UCSD-AML1 (cell line): ENCODE results near the gene RETREG3.

ENCODE experiments used
- DNase-seq: peaks from one replicate; lab custom pipeline; 2025; ENCODE audit not compliant: unreplicated experiment; lab: John Stamatoyannopoulos, UW

Gene RETREG3

GRCh38 chr17:42573095-42573494 is 36.1 kb downstream of the RETREG3 start:
- peak; percentile 27 for DNase-seq

GRCh38 chr17:42571435-42572225 is 37.5 kb downstream of the RETREG3 start:
- DNase-seq: no peak

DNA sequence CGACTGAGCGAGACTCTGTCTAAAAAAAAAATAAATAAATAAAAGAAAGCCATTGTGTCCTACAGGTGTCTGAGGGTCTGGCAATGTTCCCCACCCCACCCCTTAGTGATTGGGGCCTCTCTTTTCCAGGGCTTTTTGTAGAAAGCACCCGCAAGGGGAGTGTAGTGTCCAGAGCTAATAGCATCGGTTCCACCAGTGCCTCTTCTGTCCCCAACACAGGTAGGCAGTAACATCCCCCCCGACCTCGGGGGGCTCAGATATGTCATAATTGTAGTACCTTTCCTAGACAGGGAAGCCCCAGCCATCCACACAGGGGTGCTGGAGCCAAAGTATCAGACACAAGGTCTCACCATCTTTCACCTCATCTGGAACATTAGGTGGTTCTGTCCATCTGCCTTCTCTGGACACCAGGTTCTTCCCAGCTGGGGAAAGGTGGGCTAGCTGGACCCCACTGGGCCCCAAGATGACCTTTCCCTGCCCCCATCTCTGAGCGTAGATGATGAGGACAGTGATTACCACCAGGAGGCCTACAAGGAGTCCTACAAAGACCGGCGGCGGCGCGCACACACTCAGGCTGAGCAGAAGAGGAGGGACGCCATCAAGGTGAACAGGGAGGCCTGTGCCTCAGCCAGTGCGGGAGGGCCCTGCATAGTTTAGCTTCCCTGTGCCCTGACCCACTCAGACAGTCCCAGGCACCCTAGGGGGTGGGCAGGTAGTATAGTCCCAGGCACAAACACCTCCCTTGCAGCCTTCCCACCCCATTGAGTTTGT is 40.6 kb downstream of the RETREG3 start:
- DNase-seq: no peak

GRCh38 chr17:42566883-42567573 is 42.1 kb downstream of the RETREG3 start, which contains the start of gene MLX:
TSS of gene MLX (plus strand) at chr17:42567100. CDS start at chr17:42567125, 25 bp downstream.
- peak; percentile 94 for DNase-seq

- DNase-seq: no peak
Measured at GRCh38 chr17:42566215-42566882, 42.8 kb downstream of the RETREG3 start.

DNA sequence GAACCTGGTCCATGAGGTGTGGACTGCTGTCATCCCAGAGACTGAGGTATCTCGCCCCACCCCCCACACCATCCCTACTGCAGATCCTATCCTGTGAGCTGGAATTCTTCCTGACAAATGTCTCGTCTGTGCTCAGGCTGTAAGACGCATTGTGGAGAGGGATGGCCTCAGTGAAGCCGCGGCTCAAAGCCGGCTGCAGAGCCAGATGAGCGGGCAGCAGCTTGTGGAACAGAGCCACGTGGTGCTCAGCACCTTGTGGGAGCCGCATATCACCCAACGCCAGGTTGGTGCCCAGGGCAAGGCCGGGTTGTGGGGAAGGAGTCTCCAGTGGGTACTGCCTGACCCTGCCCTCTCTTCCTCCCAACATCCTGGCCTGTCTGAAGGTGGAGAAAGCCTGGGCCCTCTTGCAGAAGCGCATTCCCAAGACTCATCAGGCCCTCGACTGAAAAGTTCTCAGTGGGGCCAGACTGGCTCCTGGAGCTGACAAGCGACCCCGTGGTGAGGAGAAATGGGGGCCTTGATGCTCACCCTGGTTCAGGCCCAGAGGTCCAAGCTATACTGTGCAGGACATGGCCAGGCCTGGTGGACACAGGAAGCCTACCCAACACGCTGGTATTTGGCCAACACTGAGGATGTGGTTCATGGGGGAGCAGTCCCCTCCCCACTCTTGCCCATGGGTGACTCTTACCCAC is 43.5 kb downstream of the RETREG3 start:
- DNase-seq: no peak

DNA sequence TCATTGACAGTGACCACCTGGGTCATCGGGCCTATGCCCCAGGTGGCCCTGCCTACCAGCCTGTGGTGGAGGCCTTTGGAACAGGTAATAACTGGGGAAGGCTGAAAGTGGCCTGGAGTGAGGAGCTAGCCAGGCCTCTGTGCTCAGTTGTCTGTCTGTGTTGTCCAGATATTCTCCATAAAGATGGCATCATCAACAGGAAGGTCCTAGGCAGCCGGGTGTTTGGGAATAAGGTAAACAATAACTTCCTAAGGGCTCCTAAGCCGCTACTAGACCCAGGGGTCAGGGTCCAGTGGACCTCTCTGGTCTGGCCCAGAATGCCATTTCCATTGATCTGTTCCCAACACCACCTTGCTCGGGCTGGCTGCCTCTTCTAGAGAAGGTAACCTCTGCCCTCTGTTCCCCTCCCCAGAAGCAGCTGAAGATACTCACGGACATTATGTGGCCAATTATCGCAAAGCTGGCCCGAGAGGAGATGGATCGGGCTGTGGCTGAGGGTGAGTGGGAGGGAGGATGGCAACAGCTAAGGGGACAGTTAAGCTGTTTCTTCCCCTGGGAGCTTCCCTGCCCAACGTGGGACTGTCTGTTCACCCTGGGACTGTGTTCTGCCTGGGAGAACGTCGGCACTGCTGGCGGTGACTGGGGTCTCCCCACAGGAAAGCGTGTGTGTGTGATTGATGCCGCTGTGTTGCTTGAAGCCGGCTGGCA is 44.2 kb downstream of the RETREG3 start:
- DNase-seq: no peak

DNA sequence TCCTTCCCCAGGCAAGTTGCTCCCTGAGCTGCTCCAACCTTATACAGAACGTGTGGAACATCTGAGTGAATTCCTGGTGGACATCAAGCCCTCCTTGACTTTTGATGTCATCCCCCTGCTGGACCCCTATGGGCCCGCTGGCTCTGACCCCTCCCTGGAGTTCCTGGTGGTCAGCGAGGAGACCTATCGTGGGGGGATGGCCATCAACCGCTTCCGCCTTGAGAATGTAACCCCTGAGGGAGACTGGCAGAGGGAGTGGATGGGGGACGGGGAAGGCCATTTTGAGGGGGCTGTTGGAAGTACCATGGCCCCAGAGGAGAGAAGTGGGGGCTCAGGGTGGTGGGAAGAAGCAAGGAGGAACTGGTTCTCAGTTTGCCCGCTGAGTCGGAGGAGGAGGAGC is 45.2 kb downstream of the RETREG3 start:
- DNase-seq: no peak

- DNase-seq: no peak
Measured at GRCh38 chr17:42563543-42563942, 45.6 kb downstream of the RETREG3 start.

DNA sequence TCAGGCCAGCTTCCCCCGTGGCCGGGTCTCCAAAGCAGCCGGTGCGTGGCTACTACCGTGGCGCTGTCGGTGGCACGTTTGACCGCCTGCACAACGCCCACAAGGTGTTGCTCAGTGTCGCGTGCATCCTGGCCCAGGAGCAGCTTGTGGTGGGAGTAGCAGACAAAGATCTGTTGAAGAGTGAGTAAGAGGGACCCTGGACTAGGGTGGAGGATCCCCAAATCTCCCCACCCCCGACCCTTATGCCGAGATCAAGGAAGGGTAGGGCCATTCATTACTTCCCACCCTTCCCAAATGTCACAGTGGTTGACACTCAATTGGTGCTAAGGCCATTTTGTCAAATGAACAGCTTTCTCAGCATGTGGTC is 46.0 kb downstream of the RETREG3 start:
- DNase-seq: no peak

DNA sequence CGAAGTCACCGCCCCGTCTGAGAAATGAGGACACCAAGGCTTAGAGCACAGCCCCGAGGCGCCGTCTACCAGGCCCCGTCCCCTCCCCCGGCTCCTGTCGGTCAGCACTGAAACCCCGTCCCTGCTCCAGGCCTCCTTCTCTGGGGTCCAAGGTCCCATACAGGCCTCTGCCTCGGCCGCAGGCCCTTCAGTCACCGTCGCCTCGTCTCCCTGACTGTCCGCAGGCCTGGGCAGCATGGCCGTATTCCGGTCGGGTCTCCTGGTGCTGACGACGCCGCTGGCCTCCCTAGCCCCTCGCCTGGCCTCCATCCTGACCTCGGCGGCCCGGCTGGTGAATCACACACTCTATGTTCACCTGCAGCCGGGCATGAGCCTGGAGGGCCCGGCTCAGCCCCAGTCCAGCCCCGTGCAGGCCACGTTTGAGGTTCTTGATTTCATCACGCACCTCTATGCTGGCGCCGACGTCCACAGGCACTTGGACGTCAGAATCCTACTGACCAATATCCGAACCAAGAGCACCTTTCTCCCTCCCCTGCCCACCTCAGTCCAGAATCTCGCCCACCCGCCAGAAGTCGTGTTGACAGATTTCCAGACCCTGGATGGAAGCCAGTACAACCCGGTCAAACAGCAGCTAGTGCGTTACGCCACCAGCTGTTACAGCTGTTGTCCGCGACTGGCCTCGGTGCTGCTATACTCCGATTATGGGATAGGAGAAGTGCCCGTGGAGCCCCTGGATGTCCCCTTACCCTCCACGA is 46.6 kb downstream of the RETREG3 start:
- DNase-seq: no peak

DNA sequence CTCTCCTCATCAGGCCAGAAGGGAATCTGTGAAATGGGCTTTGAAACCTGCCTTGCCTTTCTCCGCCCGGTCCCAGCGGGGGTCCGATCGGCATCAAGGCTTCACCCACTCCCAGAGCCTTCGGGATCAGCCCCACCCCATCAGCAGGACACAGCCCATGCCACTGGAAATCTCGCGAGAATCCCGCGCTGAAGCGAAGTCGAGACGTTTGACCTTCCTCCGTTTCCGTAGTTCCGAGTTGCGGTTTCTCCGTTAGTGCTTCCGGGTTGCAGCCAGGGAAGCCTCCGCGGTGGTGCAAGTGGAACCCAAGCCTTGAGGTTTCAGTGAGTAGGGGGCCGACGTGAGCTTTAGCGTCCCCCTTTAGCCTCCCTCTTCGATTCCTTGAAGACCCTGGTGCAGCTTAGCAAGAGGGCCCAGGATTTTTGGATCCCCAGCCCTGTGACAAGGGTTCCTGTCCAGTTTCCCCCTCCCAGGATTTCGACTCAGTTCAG is 47.2 kb downstream of the RETREG3 start, which contains the start of gene COASY:
COASY (plus strand) TSS at position 252 of the 491 bp plus-strand sequence. CDS start 475 bp downstream, outside the sequence.
- DNase-seq: peak; percentile 92

DNA sequence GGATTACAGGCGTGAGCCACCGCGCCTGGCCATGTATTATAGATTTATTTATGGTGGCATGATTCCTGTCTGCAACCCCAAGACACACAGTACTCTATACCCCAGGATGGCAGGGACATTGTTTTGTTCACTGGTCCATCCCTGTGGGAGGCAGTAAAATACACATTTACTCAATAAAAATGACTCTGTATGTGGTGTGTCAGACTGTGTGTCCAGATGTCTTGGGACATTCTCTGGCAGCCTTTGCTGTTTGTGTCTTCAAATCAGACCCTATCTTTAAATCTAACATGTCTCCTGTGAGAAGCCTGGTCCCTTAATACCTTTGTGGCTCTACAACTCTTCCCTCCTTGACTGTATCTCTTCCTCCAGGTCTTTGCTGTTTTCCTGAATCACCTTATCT is 48.9 kb downstream of the RETREG3 start:
- DNase-seq: no peak

- DNase-seq: no peak
Measured at GRCh38 chr17:42559075-42559474, 50.1 kb downstream of the RETREG3 start.

- DNase-seq: peak; percentile 24
Measured at GRCh38 chr17:42555961-42556617, 53.1 kb downstream of the RETREG3 start.

- no peak for DNase-seq
Measured at GRCh38 chr17:42555122-42555622, 54.0 kb downstream of the RETREG3 start.

- peak; percentile 89 for DNase-seq
Measured at GRCh38 chr17:42554250-42555121, 54.7 kb downstream of the RETREG3 start.
